ENCODE results near the gene GAL3ST3.

GRCh38 chr11:66045177-66045639 lies 3.8 kb downstream of the GAL3ST3 start:
- TF ChIP-seq CTCF (IDR thresholded peaks at IDR 0.05; ENCODE audit: low read depth, low read length) (peak; percentile 98), MAX (IDR thresholded peaks at IDR 0.05; ENCODE audit: low read depth, low read length) (peak; percentile 43; the same call in 1 of the 2 replicates), POLR2A (IDR thresholded peaks at IDR 0.05; ENCODE audit: extremely low read depth, insufficient read length) (no peak), MYC (IDR thresholded peaks at IDR 0.05; ENCODE audit: low read depth, low read length) (no peak)

All from NB4 (cell line).